GM21529 (cell line): Measurements from ENCODE around the gene LIX1L.
A peak's percentile ranks its signal among the peaks of the same experiment; 100 is the strongest.
"Not testable (repeated sequence)": the region's sequence is repeated elsewhere in the genome, so short reads cannot be mapped to it uniquely, and the experiment has no call there.

ENCODE experiments used
- ATAC-seq: cut with Tn5 transposase; IDR thresholded peaks from one replicate; pipeline ENCODE4 v1.9.1; 2021; ENCODE audit not compliant: unreplicated experiment

Gene LIX1L

GRCh38 chr1:145937436-145937835 is 20.4 kb downstream of the LIX1L start:
- ATAC-seq = no peak

GRCh38 chr1:145936247-145936646 is 21.6 kb downstream of the LIX1L start:
- no peak for ATAC-seq

GRCh38 chr1:145935708-145936107 is 22.1 kb downstream of the LIX1L start:
- no peak for ATAC-seq

- ATAC-seq = not testable (repeated sequence)
Observed at GRCh38 chr1:145932522-145933009, 25.3 kb downstream of the LIX1L start.

- no peak for ATAC-seq
Observed at GRCh38 chr1:145927916-145928643, 29.7 kb downstream of the LIX1L start.

GRCh38 chr1:145927063-145927886 is 30.5 kb downstream of the LIX1L start, which contains the start of gene RBM8A:
Gene RBM8A (minus strand): TSS chr1:145927484. CDS start chr1:145927426, 58 bp downstream.
- ATAC-seq = peak; percentile 92

- ATAC-seq = peak; percentile 4
Observed at GRCh38 chr1:145926686-145927062, 31.1 kb downstream of the LIX1L start.

- ATAC-seq = no peak
Observed at GRCh38 chr1:145922266-145922665, 35.6 kb downstream of the LIX1L start.

- not testable (repeated sequence) for ATAC-seq
Observed at GRCh38 chr1:145920297-145920696, 37.5 kb downstream of the LIX1L start.

GRCh38 chr1:145918992-145919939 is 38.6 kb downstream of the LIX1L start:
- peak; percentile 81 for ATAC-seq

GRCh38 chr1:145918144-145918991 is 39.4 kb downstream of the LIX1L start, which contains the start of gene PEX11B:
Gene PEX11B (minus strand): TSS chr1:145918717. CDS start chr1:145918688, 29 bp downstream.
- peak; percentile 84 for ATAC-seq

- no peak for ATAC-seq
Observed at GRCh38 chr1:145917595-145917994, 40.2 kb downstream of the LIX1L start.

GRCh38 chr1:145916745-145917144 is 41.1 kb downstream of the LIX1L start:
- no peak for ATAC-seq

- no peak for ATAC-seq
Observed at GRCh38 chr1:145912128-145912641, 45.6 kb downstream of the LIX1L start.

GRCh38 chr1:145908653-145909052 is 49.2 kb downstream of the LIX1L start:
- ATAC-seq = no peak

GRCh38 chr1:145906954-145907753 is 50.7 kb downstream of the LIX1L start:
- no peak for ATAC-seq

GRCh38 chr1:145901312-145902021 is 56.4 kb downstream of the LIX1L start:
- no peak for ATAC-seq

GRCh38 chr1:145898756-145899155 is 59.1 kb downstream of the LIX1L start:
- ATAC-seq = no peak
